Measurements from ENCODE around the gene DRAXIN.

The DRAXIN gene

GRCh38 chr1:11708554-11709350, 17.2 kb downstream of the DRAXIN start:
- no peak for DNase-seq (ENCODE audit: low spot score)

- DNase-seq (ENCODE audit: low spot score), result no peak
These were observed 20.0 kb downstream of the DRAXIN start for GRCh38 chr1:11711490-11711889.

GRCh38 chr1:11712285-11712684, 20.8 kb downstream of the DRAXIN start:
- no peak for DNase-seq (ENCODE audit: low spot score)

GRCh38 chr1:11713095-11713494, 21.6 kb downstream of the DRAXIN start:
- DNase-seq (ENCODE audit: low spot score), result no peak

- no peak for DNase-seq (ENCODE audit: low spot score)
These were observed 23.5 kb downstream of the DRAXIN start for GRCh38 chr1:11714831-11715575.

- DNase-seq (ENCODE audit: low spot score), result peak; percentile 87
These were observed 28.0 kb downstream of the DRAXIN start for GRCh38 chr1:11719313-11720032.

- no peak for DNase-seq (ENCODE audit: low spot score)
These were observed 28.5 kb downstream of the DRAXIN start for GRCh38 chr1:11720033-11720376.

GRCh38 chr1:11720525-11720924, 29.0 kb downstream of the DRAXIN start:
- DNase-seq (ENCODE audit: low spot score), result no peak

- DNase-seq (ENCODE audit: low spot score), result no peak
These were observed 29.8 kb downstream of the DRAXIN start for GRCh38 chr1:11721311-11721710.

- no peak for DNase-seq (ENCODE audit: low spot score)
These were observed 31.0 kb downstream of the DRAXIN start for GRCh38 chr1:11722538-11722937.

- DNase-seq (ENCODE audit: low spot score), result no peak
These were observed 34.1 kb downstream of the DRAXIN start for GRCh38 chr1:11725616-11726015.

GRCh38 chr1:11727119-11727518, 35.6 kb downstream of the DRAXIN start:
- no peak for DNase-seq (ENCODE audit: low spot score)

GRCh38 chr1:11728126-11728806, 36.8 kb downstream of the DRAXIN start:
- no peak for DNase-seq (ENCODE audit: low spot score)

GRCh38 chr1:11729155-11729497, 37.6 kb downstream of the DRAXIN start:
- no peak for DNase-seq (ENCODE audit: low spot score)

GRCh38 chr1:11729498-11730428, 38.3 kb downstream of the DRAXIN start:
- no peak for DNase-seq (ENCODE audit: low spot score)

- peak; percentile 59 for DNase-seq (ENCODE audit: low spot score)
These were observed 39.0 kb downstream of the DRAXIN start for GRCh38 chr1:11730429-11730891.

GRCh38 chr1:11731691-11732283, 40.3 kb downstream of the DRAXIN start:
- no peak for DNase-seq (ENCODE audit: low spot score)

GRCh38 chr1:11733306-11733705, 41.8 kb downstream of the DRAXIN start:
- DNase-seq (ENCODE audit: low spot score), result no peak

- no peak for DNase-seq (ENCODE audit: low spot score)
These were observed 44.0 kb downstream of the DRAXIN start for GRCh38 chr1:11735531-11735853.

- DNase-seq (ENCODE audit: low spot score), result peak; percentile 85
These were observed 44.6 kb downstream of the DRAXIN start, which contains the start of gene AGTRAP for GRCh38 chr1:11735854-11736745. Gene AGTRAP (plus strand): TSS chr1:11736136. CDS start chr1:11736209, 73 bp downstream.
